ENCODE measurements around the gene SRGAP2B.
"Not testable (repeated sequence)": the region's sequence is repeated elsewhere in the genome, so short reads cannot be mapped to it uniquely, and the experiment has no call there.

SRGAP2B gene

DNA sequence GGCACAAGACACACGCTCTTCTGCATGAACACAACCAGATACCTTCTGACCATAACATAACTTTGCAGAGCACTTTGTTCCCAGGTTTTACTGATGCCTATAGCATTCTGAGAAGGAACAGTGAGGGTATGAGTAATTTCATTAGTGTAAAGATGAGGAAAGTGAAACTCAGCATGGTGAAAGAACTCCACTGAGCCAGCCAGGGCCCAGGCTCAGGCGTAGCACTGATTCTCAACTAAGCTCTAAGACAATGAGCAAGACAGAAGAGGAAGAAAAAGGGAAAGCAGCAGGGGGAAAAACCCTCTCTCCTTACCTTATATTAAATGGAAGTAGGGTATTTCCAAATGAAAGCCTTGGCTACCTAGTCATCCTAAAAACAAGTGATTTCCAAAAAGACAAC is 155.1 kb downstream of the SRGAP2B start:
- not testable (repeated sequence) for DNase-seq

DNA sequence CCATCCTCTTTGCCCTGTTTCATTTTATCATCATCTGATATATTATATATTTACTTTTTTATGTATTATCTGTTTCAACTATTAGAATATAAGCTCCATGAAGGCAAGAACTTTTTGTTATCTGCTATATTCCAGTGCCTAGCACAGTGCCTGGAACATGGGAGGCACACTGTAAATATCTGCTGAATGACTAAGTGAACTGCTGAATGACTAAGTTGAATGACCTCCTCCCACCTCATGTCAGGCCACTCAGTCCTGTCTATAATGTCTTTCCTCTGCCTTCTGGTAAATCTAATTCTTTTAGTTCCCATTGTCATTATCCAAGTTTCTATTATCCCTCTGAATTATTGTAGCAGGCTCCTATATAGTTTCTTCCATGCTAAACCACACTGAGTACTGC is 156.5 kb downstream of the SRGAP2B start:
- not testable (repeated sequence) for DNase-seq

DNA sequence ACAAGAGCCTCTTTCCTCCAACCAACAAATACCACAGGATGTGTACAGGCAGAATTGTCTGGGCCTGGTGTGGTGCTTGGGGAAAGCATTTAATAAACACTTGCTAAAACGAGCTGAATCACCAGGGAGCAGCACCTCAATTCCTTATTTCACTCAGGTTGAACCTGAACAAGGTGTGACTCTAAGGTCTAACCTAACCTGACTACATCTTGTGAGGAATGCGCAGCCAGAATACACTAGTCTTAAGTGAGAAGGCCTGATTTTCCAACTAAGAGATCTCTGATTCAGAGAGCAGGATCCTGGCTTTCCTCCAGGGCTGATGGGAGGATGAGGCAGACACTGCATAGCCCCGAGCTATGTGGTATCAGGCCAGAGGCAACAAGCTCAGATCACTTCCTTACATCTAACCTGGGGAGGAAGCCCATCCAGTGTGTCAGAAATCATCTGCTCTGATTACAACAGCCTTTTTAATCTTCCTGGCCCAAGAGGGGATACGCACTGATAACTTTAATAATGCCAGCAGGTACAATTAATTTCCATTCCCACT is 158.9 kb downstream of the SRGAP2B start:
- not testable (repeated sequence) for DNase-seq

DNA sequence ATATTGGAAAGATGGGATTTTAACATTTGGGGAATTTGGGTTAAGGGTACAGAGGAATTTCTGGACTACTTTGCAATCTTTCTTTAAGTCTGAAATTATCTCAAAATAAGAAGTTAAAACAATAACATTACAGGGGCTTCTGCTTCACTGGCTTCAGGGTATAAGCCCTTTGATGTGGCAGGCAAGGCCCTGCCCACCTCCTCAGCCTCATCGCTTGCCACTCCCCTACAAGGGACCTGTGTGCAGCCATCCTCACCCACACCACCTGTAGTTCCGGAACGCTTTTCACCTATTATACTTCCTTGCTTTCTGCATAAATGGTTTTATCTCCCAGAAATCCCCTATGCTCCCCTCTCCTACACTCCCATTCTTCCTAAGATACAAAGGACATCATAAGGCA is 159.8 kb downstream of the SRGAP2B start:
- not testable (repeated sequence) for DNase-seq

DNA sequence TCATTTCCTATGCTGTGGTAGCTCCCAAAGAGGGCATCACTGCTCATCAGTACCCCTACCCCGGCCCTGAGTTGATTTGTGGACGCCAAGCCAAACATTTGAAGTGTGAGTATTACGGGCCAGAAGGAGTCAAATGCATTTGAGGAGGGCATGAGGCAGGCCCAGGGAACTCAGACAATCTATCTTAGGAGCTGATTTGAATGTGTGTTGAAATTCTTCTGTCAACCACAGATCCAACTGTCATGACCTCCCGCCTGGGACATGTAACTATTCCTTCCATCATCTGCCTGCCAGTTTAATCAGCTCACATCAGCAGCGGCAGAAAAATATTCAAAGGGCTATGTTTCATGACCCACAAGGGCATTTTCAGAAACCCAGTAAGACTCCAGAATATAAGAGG is 162.1 kb downstream of the SRGAP2B start:
- not testable (repeated sequence) for DNase-seq

DNA sequence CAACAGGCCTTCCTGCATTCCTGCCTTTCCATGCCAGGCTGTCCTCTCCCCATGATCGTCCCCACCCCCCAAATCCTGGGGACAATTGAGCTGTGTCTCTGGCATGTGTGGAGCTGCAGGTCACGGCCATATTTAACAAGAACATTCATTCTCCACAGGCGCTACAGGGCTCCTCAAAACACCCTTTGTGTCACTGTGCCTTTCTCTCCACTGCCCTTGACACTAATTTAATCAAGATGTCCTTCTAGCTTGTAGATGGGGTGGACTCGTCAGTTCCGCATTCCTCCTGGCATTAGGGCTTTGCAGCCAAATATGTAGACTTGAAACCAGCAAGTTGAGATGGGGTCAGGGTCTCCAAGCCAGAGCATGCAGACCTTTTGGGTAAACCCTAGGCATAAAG is 163.0 kb downstream of the SRGAP2B start:
- not testable (repeated sequence) for DNase-seq

DNA sequence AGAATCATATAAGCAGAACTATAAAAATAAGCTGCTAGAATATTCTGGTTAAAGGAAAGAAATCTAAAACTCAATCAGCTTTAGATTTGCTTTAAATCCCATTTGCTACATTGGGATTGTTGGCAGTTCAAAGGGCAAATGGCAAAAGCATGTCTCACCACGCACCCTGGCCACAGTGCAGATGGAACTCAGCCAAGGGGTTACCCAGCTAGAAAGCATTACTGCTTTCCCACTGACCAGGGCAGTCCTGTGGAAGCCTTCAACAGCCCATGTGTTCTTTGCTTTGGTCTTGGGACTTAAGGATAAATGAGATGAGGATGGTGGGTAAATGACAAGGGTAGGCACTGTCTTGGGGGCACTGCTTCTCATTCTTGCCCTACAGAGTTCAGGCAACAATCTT is 163.6 kb downstream of the SRGAP2B start:
- not testable (repeated sequence) for DNase-seq

DNA sequence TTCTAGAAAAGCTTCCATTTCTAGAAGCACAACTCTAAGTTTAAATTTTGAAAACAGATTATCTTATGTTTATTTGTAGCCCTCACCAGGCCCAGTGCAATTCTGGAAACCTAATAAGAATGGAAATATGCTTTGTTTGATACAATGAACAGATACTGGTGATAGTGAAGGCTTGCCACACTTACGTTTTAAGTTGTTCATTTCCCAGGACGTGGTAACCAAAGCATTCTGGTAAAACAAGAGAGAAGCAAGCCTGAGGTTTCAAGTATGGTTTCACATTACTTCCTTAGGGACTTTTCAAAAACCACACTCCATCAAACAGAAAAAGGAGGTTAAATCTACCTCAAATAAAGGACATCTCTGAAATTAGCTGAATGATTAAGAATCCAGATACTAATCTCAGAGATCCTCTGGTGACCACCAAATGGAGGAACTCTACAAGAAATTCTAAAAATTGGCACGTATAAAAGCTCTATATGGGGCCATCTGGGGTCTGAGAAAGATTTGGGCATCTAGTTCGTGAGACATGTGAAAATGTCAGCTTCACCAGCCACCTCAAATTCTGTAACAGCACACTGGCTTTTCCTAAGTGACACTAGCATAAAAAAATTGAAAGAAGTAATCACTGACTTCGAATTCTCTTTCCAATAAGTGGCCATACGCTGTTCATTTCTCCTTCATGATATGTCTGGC is 164.9 kb downstream of the SRGAP2B start:
- not testable (repeated sequence) for DNase-seq

DNA sequence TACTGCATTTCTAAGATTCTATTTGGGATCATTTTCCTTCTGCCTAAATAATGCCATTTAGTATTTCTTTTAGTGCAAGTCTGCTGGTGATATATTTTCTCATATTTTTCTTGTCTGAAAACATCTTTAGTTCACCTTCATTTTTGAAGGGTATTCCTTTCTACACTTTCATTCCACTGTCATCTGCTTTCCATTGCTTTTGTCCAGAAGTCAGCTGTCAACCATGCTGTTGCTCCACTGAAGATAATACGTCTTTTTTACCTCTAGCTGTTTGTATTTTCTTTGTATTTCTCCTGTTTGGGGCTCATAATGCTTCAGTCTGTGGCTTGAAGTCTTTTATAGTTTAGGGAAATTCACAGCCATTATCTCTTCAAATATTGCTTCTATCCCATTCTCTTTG is 167.8 kb downstream of the SRGAP2B start:
- not testable (repeated sequence) for DNase-seq

DNA sequence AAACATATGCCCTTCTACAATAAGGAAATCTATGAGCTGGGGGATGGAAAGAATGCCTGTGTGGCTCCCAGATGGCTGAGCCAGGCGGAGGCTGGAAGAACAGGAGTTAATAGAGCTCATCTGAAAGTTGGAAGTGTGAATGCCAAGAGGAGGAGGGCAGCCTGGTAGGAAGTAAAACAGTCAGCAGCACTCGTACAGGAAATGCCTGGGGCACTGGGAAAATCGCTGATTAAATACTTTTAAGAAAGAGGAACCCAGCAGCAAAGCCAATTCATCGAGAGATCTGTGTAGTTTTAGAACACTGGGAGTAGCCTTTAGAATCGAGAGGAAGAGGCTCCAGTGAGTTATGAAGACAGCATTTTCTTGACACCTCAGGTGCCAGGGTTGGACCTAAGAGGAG is 171.5 kb downstream of the SRGAP2B start:
- not testable (repeated sequence) for DNase-seq

DNA sequence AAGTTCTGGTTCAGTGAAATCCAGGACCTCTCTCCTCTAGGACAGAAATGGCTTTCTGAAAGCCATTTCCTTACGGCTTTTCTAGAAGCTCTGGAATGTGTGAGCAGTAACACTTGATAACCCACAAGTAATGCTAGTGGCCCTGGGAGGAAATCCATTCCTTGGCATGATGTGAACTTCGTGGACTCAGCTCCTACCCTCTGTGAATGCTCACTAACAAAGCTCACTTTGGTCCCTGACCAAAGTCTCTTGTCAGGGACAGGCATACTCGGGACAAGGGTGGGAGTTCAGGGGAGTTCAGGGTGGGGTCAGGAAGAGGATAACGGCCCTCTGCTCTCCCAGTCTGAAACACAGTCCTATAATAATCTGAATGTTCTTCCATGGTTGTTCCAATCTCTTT is 172.3 kb downstream of the SRGAP2B start:
- DNase-seq, result not testable (repeated sequence)

DNA sequence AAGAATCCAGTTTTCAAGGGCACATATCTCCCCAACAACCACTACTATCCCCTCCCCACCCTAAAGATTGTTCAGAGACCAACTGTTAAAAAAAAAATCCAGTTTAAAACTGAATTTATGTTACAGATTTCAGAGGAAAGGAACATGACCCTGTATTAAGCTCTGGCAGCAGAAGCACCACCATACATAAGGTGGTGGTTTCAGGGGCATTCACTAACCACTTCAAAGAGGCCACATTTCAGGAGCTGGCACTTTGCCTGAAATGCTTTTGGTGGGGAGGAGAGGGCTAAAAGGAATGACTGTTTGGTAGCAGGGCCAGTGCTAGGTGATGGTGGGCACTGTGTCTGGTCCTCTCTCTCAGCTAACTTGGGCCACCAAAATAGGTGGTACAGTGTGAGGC is 176.0 kb downstream of the SRGAP2B start:
- not testable (repeated sequence) for DNase-seq

DNA sequence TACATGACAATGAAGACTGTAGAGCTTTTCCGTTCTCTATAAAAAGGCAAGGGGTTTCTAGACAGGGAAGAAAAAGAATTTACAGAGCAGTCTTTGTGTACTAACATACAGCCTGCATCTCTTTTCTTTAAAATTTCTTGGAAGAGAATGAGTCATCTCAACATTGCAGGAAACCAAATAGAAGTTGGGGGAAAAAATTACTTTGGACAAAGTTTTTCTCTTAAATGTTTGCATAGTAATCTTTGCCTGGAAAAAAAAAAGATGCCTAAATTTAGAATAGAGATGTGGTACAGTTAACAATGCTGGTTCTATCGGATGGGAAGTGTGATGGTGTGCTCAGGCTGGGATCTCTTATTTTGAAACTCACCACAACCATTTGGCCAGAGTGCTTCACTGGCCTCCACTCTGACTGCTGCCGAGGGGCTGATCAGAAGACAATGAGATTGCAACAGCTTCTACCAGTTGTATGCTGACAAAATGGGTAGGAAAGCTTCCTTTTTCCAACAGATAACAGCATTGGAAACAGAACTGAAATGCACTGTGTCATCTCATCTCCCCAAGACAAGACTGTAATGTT is 177.0 kb downstream of the SRGAP2B start:
- DNase-seq, result not testable (repeated sequence)

DNA sequence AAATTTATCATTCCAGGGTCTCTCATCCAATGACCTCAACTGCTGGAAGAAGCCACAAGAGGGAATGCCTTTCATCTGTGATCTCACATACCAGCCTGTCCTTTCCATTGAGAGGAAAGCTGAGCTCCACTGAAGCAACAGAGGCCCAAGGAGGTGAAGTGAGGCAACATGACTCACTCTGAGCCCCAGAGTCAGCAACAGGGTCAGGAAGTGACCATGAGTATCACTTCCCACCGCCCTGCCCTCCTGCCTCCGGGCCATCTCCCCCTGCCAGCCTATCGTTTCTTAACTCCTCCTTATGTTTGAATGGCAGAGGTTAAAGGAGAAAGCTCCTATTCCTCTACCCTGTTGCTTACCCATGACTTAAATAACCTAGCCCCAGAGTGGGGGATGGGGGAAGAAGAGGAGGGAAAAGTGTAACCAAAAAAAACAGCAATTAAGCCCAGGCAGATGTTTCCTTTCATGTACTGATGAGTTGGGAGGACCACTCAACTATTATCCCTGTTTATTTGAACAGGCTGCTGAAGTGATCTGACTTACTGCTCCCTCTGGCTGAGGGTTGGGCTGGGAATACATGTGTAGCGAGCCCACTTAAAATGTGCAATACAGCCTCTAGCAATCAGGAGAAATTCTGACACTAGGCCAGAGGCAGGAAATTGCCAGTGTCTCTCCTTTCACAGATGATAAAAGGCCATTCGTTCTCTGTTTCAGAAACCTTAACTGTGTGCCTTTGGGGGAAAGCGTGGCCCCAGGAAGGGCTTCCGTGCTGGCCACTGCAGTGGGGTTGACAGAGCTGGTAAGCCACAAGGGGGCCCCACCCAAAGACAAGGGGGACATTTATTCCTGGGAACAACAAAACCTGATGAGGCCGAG is 177.7 kb downstream of the SRGAP2B start:
- DNase-seq, result not testable (repeated sequence)

DNA sequence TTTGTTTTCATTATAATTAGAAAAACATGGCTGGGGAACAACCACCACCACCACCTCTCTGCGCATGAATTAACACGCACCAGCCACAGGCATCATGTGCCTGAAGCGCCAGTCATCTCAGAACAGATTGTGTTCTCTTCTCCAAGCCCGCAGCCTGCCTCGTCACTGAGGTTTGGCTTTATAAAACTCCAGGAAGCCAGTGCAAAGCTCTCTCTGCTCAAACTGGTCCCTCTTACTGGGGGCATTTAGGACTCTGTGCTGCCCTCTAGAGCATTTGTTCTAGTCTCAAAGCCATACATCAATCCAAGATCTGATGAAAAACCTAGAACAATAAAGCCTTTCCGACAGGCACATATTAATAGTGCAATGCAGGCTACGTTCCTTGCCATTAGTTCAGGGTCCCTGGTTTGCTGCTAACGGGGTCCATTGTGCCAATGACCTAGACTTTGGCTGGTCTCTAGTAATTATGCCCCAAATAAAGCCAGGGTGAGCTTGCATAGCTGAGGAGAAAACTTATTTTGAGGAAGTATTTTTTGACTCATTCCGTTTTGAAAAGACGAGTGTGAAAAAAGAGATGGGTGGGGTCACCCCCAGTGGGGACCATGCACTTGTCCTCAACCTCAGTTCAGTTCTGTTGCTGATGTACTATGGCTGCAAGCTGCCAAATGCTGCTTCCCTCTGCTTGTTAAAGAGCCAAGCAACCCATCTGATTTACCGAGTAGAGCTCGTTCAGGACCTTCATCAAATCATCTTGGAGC is 181.0 kb downstream of the SRGAP2B start:
- DNase-seq, result not testable (repeated sequence)

DNA sequence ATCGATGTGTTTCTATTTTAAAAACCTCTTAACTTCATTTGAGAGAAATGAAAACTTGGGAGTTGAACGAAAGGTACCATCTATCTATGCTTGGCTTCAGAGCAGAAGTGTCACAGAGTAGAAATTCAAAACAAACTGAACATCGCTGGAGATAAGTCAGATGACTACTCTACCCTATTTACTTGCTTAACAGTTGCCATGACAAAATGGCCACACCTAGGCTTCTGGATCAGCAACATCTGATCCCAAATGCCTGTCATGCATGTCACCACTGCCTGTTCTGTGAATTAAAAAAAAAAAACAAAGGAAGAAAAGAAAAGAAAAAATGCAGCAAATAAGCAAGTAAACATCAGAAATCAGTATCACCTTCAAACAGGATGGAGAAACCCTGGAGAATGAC is 181.7 kb downstream of the SRGAP2B start:
- not testable (repeated sequence) for DNase-seq

DNA sequence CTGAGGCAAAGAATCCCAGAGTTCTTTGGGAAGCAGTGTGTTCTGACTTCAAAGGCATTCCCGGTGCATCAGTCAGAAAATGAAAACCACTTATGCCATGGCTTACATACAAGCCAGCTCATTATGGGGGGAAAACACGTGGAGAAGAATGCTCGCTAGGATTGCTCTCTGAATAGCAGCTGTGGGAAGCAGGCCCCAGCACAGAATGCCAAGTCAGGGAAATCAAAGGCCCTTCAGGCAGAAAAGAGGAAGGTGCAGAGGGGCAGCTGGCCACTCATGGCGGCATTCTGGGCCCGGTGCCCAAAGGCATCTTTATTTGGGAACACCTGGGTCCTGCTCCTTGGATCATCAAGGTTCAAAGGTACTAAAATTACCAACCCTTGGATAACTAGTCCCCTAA is 184.4 kb downstream of the SRGAP2B start:
- not testable (repeated sequence) for DNase-seq

DNA sequence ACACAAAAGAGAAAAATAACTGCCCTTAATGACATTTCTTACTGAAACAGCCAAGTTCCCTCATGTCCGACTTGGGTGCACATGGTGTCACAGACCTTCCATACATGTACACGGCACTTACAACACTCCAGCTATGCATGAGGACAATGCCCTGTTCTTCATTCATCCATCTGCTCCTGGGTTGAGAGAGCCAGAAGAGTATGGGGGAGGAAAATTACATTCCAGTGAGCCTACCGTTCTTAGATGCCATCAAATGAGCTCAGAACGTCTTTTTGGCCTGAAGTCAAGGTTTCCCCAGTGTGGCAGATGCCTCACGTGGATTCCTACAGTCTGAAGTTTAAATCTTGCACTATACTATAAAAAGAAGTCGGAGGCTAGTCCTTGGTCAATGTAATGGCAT is 194.3 kb downstream of the SRGAP2B start:
- not testable (repeated sequence) for DNase-seq

DNA sequence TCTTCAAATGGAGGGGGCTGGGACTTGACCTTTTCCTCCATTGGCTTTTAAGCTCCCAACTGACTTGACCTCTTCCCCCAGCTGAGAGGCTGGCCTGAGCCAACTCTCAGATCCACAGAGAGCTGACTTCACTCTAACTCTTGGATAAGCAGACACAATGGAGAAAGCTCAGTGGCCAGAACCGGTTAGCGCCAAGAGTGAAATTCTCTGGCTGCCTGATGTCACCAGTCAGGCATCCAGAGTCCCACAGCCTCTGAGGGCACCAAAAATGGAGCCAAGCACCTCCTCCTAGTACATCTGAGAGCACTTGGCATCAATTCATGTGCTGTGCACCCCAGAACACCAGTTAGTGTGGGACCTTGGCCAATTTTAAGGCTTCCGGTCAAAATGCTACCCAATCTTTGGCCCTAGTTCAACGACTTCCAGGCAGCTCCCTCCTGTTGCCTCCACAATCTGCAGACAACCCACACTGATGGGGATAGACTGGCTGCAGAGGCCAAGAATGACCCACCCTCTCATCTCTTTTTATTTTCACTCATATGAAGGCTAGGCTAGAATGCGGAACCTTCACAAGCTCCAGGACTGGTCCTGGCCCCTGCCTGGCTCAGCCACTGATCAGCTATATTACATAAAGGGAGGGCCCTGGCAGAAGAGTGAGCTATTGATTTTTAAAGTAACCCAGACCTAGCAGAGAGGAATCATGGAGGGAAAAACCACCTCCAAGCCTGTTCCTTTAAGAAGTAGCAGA is 200.5 kb downstream of the SRGAP2B start:
- not testable (repeated sequence) for DNase-seq

DNA sequence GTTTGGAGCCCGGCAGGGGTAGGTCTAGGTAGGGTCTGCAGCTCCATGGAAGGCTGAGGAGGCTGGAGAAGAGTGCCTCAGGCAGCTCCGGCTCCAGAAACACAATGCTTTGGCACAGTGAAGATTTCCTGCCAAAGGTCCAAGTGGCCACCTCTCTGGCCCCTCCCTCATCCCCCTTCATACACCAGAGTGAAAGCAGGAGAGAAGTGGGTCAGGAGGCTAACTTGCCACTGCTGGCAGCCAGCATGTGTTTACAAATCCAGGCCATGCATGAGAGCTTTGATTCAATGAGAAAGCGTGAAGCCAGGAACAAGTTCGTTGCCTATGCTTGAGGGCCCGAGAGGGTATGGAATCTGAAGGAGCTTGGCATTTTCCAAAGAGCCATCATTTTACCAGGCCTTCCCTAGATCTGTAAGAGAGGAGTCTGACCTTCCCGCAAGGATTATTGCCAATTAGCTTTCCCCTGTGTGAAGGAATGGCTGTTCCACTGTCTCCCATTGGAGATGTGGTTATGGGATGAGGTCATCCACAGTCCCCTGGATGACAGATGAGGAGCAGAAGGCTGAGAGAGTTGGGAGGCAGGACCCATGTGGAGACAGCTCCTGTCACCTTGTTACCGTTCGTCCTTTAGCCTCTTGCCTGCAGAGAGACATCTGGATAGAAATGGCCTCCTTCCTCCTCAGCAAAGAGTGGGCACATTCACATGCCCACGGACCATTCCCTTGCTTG is 201.3 kb downstream of the SRGAP2B start:
- not testable (repeated sequence) for DNase-seq

DNA sequence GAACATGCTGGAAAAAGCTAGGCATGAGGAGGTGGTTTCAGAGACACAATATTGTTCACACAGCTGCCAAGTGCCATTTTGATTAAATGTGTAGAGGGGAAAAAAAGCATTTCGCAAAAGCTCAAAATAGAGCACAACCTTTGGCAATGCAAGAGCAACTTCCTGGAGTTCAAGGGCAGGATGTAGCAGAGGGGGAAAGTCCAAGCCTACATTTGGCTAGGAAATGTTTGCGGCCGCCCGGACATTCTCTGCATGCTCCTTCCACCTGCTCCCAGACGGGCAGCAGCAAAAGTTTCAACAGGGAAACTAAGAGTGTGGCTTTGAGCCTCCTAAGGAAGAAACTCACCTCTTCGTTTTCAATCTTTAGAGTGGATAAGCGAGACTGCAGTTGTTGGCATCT is 202.1 kb downstream of the SRGAP2B start:
- DNase-seq, result not testable (repeated sequence)
